ENCODE data around the gene CASZ1. TPM values are rescaled to one million over a fixed set of nuclear protein-coding genes. Genes with fewer than 3 reads are reported as not detected.

Gene CASZ1
- total RNA-seq, 4 donors from 2014 or later, result 21.9 to 60.2 (median 29.6) TPM

GRCh38 chr1:10820422-10820821 is 24.0 kb upstream of the CASZ1 start:
- no peak for TF ChIP-seq CTCF (IDR thresholded peaks at IDR 0.05)
- TF ChIP-seq EP300 (IDR thresholded peaks at IDR 0.05), result no peak
- TF ChIP-seq POLR2A (IDR thresholded peaks at IDR 0.05; ENCODE audit: low read depth), result no peak
- TF ChIP-seq POLR2AphosphoS5 (IDR thresholded peaks at IDR 0.05), result no peak
- no peak for DNase-seq (ENCODE audit: extremely low spot score)
- Histone ChIP-seq H3K27ac (replicated peaks in 1 of 4) (no peak overlapping the region), H3K9me3 (no peaks in the 10 kb centered on the region), H3K4me3 (no peak overlapping the region), H3K4me1 (peaks cover 0 to 19% (median 4%) of the 10 kb centered on the region in 4 donors), H3K27me3 (peaks cover 0 to 11% (median 0%) of the 10 kb centered on the region in 4 donors), H3K36me3 (no peaks in the 10 kb centered on the region)
- WGBS, result 89% methylated on average over 4 of the region's 7 CpGs
- intact Hi-C loops (cut with DNase I), result no loop called here

GRCh38 chr1:10819198-10819901 is 22.9 kb upstream of the CASZ1 start:
- Histone ChIP-seq H3K4me1 (peaks cover 0 to 19% (median 1%) of the 10 kb centered on the region in 4 donors), H3K9me3 (no peaks in the 10 kb centered on the region), H3K4me3 (no peak overlapping the region), H3K27ac (replicated peaks in 1 of 4) (no peak overlapping the region), H3K36me3 (no peaks in the 10 kb centered on the region), H3K27me3 (peaks cover 0 to 5% (median 0%) of the 10 kb centered on the region in 4 donors)
- DNase-seq (ENCODE audit: extremely low spot score), result no peak
- 87% methylated on average over 12 of the region's 13 CpGs for WGBS
- intact Hi-C loops (cut with DNase I), result no loop called here
- TF ChIP-seq CTCF (IDR thresholded peaks at IDR 0.05) (no peak), POLR2AphosphoS5 (IDR thresholded peaks at IDR 0.05) (no peak)

DNA sequence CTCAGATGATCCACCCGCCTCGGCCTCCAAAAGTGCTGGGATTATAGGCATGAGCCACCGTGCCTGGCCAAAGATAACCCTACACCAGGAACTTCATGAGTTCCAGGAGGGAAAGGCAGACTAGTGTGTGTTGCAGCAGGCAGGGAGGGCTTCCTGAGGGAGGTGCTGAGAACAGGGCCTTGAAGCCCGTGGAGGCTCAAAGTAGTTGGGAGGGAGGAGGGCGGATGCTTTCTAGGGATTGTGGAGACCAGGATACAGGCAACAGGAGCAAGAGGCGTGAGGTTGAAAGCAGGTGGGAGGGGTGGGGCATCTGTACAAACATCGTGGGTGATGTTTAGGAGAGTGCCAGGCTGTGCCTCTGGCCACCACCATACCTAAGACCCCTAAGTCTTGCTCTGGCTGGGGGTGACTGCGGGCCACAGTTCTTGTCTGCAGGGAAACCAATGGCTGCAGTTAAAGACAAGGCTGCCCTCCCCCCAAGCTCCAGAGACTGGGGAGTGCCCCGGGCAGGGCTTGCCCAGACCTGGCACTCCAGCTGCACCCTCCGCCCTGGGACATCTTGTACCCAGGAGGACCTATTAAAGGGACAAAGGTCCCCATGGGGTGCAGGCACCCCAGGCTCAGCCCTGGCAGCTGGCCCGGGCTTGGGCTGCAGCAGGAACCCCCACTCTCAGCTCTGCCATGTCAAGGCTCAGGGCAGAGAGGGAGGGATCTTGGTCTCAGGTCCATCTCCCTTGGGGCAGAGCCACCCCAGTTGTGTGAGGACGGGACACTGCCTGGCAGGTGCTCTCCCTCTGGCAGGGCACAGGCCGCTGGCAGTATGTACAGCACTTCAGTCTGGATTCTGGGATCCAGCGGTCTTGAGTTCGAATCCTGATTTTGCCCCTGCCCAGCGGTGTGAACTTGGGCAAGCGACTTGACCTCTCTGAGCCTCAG is 22.1 kb upstream of the CASZ1 start:
- TF ChIP-seq POLR2AphosphoS5 (IDR thresholded peaks at IDR 0.05), result no peak
- no peak for TF ChIP-seq POLR2A (IDR thresholded peaks at IDR 0.05; ENCODE audit: low read depth)
- no peak for TF ChIP-seq CTCF (IDR thresholded peaks at IDR 0.05)
- no peak for TF ChIP-seq EP300 (IDR thresholded peaks at IDR 0.05)

DNA sequence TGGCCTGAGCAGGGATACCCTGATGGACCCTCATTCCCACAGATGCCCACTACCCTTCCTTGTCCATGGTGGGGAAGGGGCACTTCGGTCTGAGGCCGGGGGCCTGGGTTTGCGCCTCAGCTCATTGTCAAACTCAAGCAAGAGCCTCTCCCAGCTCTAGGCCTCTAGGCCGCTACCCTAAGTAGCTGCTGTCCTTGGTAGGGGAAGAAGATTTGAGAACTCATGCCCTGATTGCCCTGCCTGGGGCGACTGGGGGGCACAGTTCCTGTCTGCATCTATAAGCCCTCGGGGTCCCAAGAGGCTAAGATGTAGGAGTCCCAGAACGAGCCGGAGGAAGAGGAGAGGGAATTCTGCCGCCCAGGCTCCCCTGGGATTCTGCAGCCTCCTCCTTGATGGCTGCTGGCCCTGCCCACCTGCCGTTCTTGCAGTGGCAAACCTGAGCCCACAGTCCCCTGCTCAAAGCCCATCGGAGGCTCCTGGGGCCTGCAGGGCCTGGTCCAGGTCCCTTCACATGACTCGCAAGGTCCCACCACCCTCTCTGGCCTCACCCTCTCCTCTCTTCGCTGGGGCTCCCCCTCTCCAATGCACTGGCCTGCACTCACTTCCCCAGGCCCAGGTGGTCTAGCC is 20.4 kb upstream of the CASZ1 start:
- intact Hi-C loops (cut with DNase I), result no loop called here
- no peak for DNase-seq (ENCODE audit: extremely low spot score)
- no peak overlapping the region for H3K4me3 ChIP-seq
- peaks cover 0 to 11% (median 0%) of the 10 kb centered on the region in 4 donors for H3K4me1 ChIP-seq
- H3K27ac ChIP-seq (replicated peaks in 1 of 4), result no peak overlapping the region
- peaks cover 0 to 5% (median 0%) of the 10 kb centered on the region in 4 donors for H3K27me3 ChIP-seq
- H3K36me3 ChIP-seq, result no peaks in the 10 kb centered on the region
- TF ChIP-seq POLR2AphosphoS5 (IDR thresholded peaks at IDR 0.05), result no peak
- no peak for TF ChIP-seq EP300 (IDR thresholded peaks at IDR 0.05)
- TF ChIP-seq POLR2A (IDR thresholded peaks at IDR 0.05; ENCODE audit: low read depth), result no peak
- H3K9me3 ChIP-seq, result no peaks in the 10 kb centered on the region
- WGBS, result 91% methylated on average over 10 of the region's 13 CpGs

More for the DNA sequence above, 22.1 kb upstream of the CASZ1 start:
- Histone ChIP-seq H3K4me1 (peaks cover 0 to 19% (median 1%) of the 10 kb centered on the region in 4 donors), H3K27ac (replicated peaks in 1 of 4) (no peak overlapping the region), H3K9me3 (no peaks in the 10 kb centered on the region), H3K27me3 (peaks cover 0 to 5% (median 0%) of the 10 kb centered on the region in 4 donors), H3K36me3 (no peaks in the 10 kb centered on the region), H3K4me3 (no peak overlapping the region)
- intact Hi-C loops (cut with DNase I), result no loop called here
- no peak for DNase-seq (ENCODE audit: extremely low spot score)
- 87% methylated on average over 10 of the region's 17 CpGs for WGBS
